Neuron (in vitro differentiated cells): Measurements from ENCODE around the gene MRPS12.
"Not testable (repeated sequence)": the region's sequence is repeated elsewhere in the genome, so short reads cannot be mapped to it uniquely, and the experiment has no call there.

ENCODE experiments used
- H2AFZ ChIP-seq: one replicate; pipeline ENCODE4 v1.6.1; 2013; ENCODE audit warnings: low read depth, mild to moderate bottlenecking, inconsistent platforms, low read length, moderate library complexity
- H3K27me3 ChIP-seq: one replicate; pipeline ENCODE4 v1.6.1; 2013; ENCODE audit warnings: low read length; ENCODE audit not compliant: insufficient read depth
- H3K36me3 ChIP-seq: one replicate; pipeline ENCODE4 v1.6.1; 2013; ENCODE audit warnings: low read length; ENCODE audit not compliant: insufficient read depth
- H3K4me1 ChIP-seq: one replicate; pipeline ENCODE4 v1.6.1; 2013; ENCODE audit warnings: low read length; ENCODE audit not compliant: insufficient read depth
- H3K4me3 ChIP-seq: 2 replicates; pipeline ENCODE4 v1.5.1; 2013; ENCODE audit warnings: mild to moderate bottlenecking, low read length, moderate library complexity
- H3K9me3 ChIP-seq: one replicate; pipeline ENCODE4 v1.6.1; 2013; ENCODE audit warnings: low read length

Gene MRPS12

DNA sequence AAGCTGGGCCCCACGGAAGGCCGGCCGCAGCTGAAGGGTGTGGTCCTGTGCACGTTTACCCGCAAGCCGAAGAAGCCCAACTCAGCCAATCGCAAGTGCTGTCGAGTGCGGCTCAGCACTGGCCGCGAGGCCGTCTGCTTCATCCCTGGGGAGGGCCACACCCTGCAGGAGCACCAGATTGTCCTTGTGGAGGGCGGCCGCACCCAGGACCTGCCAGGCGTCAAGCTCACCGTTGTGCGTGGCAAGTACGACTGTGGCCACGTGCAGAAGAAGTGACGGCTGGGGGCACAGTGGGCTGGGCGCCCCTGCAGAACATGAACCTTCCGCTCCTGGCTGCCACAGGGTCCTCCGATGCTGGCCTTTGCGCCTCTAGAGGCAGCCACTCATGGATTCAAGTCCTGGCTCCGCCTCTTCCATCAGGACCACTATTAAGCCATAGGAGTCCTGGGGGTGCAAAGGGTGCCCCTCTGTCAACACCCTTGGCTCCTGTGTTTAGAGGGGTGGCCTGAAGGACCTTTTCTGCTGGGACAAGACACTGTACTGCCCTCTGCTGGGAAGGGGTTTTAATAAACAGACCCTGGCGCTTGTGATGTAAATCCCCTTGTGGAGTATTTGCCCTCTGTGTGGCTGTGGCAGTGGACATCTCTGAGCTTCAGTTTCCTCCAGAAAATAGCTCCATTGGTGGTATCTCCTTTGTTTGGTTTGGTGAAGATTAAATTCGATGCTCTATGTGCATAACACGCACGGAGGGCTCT lies 1.9 kb downstream of the MRPS12 start:
- no peak overlapping the region for H2AFZ ChIP-seq
- no peaks in the 10 kb centered on the region for H3K27me3 ChIP-seq
- H3K4me3 ChIP-seq, result no peak overlapping the region
- peaks cover 11% of the 10 kb centered on the region for H3K4me1 ChIP-seq
- H3K9me3 ChIP-seq, result peaks cover 4% of the 10 kb centered on the region
- peaks cover 18% of the 10 kb centered on the region for H3K36me3 ChIP-seq

DNA sequence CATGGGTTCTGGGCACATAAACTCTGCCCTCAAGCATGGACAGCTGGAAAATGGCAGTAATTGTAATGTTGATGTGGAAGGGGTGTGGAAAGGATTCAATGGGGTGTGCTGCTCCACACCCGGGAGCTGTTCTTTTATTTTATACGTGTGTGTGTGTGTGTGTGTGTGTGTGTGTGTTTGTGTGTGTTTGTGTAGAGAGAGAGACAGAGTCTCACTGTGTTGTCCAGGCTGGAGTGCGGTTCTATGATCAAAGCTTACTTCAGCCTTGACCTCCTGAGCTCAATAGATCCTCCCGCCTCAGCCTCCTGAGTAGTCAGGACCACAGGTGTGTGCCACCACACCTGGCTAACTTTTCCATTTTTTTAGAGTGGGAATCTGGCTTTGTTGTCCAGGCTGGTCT lies 2.8 kb downstream of the MRPS12 start:
- H3K9me3 ChIP-seq, result peaks cover 4% of the 10 kb centered on the region
- H3K36me3 ChIP-seq, result peaks cover 16% of the 10 kb centered on the region
- peaks cover 11% of the 10 kb centered on the region for H3K4me1 ChIP-seq
- H3K27me3 ChIP-seq, result no peaks in the 10 kb centered on the region
- H2AFZ ChIP-seq, result no peak overlapping the region
- H3K4me3 ChIP-seq, result no peak overlapping the region

GRCh38 chr19:38939957-38940356 lies 9.2 kb downstream of the MRPS12 start:
- Histone ChIP-seq H3K4me3 (no peak overlapping the region), H3K27me3 (no peaks in the 10 kb centered on the region), H3K9me3 (peaks cover under 1% of the 10 kb centered on the region), H2AFZ (no peak overlapping the region), H3K36me3 (no peaks in the 10 kb centered on the region), H3K4me1 (no peaks in the 10 kb centered on the region)

DNA sequence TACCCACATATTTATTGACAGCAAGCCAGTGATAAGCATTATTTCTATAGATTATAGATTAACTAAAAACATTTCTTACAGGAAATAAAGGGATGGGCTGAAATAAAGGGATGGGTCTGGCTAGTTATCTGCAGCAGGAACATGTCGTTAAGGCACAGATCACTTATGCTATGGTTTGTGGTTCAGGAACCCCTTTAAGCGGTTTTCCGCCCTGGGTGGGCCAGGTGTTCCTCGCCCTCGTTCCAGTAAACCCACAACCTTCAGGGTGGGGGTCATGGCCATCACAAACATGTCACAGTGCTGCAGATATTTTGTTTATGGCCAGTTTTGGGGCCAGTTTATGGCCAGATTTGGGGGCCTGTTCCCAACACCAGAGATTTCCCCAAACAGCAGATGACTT lies 10.7 kb downstream of the MRPS12 start:
- not testable (repeated sequence) for H3K4me1 ChIP-seq, H3K9me3 ChIP-seq, H2AFZ ChIP-seq, H3K4me3 ChIP-seq, H3K27me3 ChIP-seq, H3K36me3 ChIP-seq

- H3K9me3 ChIP-seq, result no peaks in the 10 kb centered on the region
- H2AFZ ChIP-seq, result no peak overlapping the region
- H3K4me3 ChIP-seq, result no peak overlapping the region
- no peaks in the 10 kb centered on the region for H3K27me3 ChIP-seq
- H3K36me3 ChIP-seq, result no peaks in the 10 kb centered on the region
- no peaks in the 10 kb centered on the region for H3K4me1 ChIP-seq
These were observed 11.2 kb downstream of the MRPS12 start for GRCh38 chr19:38941979-38942378.

GRCh38 chr19:38942471-38943181 lies 11.9 kb downstream of the MRPS12 start:
- Histone ChIP-seq H2AFZ (no peak overlapping the region), H3K9me3 (no peaks in the 10 kb centered on the region), H3K4me1 (no peaks in the 10 kb centered on the region), H3K27me3 (peaks cover 2% of the 10 kb centered on the region), H3K4me3 (no peak overlapping the region), H3K36me3 (no peaks in the 10 kb centered on the region)

DNA sequence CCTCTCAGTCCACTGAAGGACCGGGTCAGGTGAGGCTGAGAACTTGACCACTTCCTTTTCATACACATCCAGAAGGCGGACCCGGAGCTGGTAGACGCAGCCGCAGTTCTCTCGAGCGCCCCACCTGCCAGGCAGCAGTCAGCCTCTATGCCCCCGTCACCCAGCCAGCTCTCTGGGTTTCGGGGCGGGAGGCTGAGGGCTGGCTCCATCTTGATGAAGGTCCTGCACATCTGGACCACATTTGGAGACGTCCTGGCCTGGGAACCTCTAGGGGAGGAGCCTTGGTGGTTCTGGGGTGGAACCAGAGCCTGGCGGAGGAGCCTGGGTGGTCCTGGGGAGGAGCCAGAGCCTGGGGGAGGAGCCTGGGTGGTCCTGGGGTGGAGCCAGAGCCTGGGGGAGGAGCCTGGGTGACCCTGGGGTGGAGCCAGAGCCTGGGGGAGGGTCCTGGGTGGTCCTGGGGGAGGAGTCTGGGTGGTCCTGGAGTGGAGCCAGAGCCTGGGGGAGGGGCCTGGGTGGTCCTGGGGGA lies 14.3 kb downstream of the MRPS12 start:
- Histone ChIP-seq H3K4me3 (no peak overlapping the region), H3K4me1 (no peaks in the 10 kb centered on the region), H3K27me3 (peaks cover 2% of the 10 kb centered on the region), H3K36me3 (no peaks in the 10 kb centered on the region), H3K9me3 (no peaks in the 10 kb centered on the region), H2AFZ (no peak overlapping the region)

DNA sequence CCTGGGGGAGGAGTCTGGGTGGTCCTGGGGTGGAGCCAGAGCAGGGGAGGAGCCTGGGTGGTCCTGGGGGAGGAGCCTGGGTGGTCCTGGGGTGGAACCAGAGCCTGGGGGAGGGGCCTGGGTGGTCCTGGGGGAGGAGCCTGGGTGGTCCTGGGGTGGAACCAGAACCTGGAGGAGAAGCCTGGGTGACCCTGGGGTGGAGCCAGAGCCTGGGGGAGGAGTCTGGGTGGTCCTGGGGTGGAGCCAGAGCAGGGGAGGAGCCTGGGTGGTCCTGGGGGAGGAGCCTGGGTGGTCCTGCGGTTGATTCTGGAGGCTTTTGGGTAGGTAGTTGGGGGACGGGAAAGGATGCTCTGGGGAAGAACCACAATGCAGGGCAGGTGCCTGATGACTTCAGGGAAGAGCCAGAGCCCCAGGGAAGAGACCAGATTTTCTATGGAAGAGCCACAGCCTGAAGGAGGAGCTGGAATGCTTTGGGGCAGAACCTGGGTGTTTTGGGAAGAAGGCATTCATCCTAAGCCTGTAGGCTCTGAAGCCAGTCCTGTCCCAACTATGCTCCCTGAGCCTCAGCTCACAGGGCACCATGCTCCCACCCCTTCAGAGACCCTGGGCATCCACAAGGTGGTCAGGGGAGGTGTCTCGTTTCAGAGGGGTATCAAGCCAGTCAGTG lies 15.0 kb downstream of the MRPS12 start:
- Histone ChIP-seq H3K9me3 (no peaks in the 10 kb centered on the region), H3K27me3 (peaks cover 2% of the 10 kb centered on the region), H3K4me1 (no peaks in the 10 kb centered on the region), H2AFZ (no peak overlapping the region), H3K36me3 (no peaks in the 10 kb centered on the region), H3K4me3 (no peak overlapping the region)

- Histone ChIP-seq H3K36me3 (no peaks in the 10 kb centered on the region), H3K27me3 (peaks cover 2% of the 10 kb centered on the region), H3K9me3 (no peaks in the 10 kb centered on the region), H2AFZ (no peak overlapping the region), H3K4me3 (no peak overlapping the region), H3K4me1 (no peaks in the 10 kb centered on the region)
These were observed 15.7 kb downstream of the MRPS12 start for GRCh38 chr19:38946229-38947010.

DNA sequence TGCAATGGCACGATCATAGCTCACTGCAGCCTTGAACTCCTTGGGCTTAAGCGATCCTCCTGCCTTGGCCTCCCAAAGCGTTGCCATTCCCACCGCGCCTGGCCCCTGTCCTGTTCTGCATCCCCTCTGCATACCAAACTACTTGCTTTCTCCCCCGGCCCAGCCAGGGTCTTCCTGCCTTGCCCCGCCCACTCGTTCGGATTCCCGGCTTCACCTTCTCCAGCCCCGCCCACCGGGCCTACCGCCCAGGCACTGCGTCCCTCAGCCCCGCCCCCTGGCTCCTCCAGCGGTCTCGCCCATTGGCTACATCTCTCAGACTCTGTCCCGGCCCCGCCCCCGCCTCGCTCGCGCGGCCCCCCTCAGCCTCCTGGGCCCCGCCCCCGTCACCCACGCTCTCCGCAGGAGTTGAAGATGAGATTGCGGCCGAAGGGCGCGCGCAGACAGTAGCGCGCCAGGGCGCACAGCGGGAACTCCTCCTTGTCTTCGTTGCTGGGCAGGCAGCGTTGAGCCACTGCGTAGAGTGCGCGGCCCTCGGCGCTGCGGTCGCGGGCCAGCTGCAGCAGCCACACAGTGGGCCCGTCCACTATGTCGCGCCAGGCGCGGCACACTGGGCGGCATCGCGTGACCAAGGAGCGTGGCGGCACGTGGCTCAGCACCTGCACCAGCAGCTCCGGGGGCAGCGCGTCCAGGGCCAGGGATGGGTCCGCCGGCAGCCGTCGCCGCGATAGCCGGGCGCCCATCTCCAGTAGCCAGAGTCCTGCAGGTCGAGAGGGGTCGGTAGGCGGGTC lies 19.0 kb downstream of the MRPS12 start:
- H3K4me3 ChIP-seq, result peak overlapping the region; percentile 40
- peaks cover 2% of the 10 kb centered on the region for H3K27me3 ChIP-seq
- H3K4me1 ChIP-seq, result no peaks in the 10 kb centered on the region
- no peaks in the 10 kb centered on the region for H3K9me3 ChIP-seq
- no peaks in the 10 kb centered on the region for H3K36me3 ChIP-seq
- peak overlapping the region; percentile 57 for H2AFZ ChIP-seq

DNA sequence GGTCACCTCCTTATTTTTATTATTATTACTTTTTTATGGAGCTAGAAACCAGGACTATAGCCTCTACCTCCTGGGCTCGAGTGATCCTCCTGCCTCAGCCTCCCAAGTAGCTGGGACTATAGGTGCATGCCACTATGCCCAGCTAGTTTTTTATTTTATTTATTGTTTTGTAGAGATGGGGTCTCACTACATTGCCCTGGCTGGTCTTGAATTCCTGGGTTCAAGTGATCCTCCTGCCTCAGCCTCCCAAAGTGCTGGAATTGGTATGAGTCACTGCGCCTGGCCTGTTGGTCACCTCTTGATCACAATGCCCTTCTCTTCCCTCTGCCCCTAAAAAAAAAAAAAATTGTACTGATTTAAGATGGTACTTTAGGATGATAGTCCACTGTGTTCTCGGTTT lies 20.4 kb downstream of the MRPS12 start:
- H3K27me3 ChIP-seq, result peaks cover 2% of the 10 kb centered on the region
- no peaks in the 10 kb centered on the region for H3K4me1 ChIP-seq
- H3K9me3 ChIP-seq, result no peaks in the 10 kb centered on the region
- H3K4me3 ChIP-seq, result no peak overlapping the region
- no peak overlapping the region for H2AFZ ChIP-seq
- no peaks in the 10 kb centered on the region for H3K36me3 ChIP-seq
